Neural cell (in vitro differentiated cells): ENCODE data around the gene OTOF. TPM values are rescaled to one million over a fixed set of nuclear protein-coding genes. Genes with fewer than 3 reads are reported as not detected.

Experiments
- H2AFZ ChIP-seq: fragments of 200-600, 300-800 bp; sonication (generic), shearing (Covaris generic); 2 replicates; pipeline ENCODE4 v1.6.0; 2014; ENCODE audit warnings: low read depth, mild to moderate bottlenecking, antibody characterized with exemption, low read length, moderate library complexity
- H3F3A ChIP-seq: fragments of 200-600 bp; shearing (Covaris generic); 2 replicates; pipeline ENCODE4 v1.6.1; 2016; ENCODE audit warnings: mild to moderate bottlenecking, moderate library complexity, mixed read lengths, antibody characterized with exemption, low read length; ENCODE audit not compliant: insufficient read depth, poor library complexity, severe bottlenecking
- H3K27ac ChIP-seq: fragments of 200-600, 300-800 bp; sonication (generic), shearing (Covaris generic); 2 replicates; pipeline ENCODE4 v1.5.1; 2014; ENCODE audit warnings: mild to moderate bottlenecking, low read length, moderate library complexity
- H3K27me3 ChIP-seq: fragments of 300-800, 200-600 bp; sonication (generic), shearing (Covaris generic); 2 replicates; pipeline ENCODE4 v1.6.0; 2014; ENCODE audit warnings: mild to moderate bottlenecking, low read depth, low read length, moderate library complexity; ENCODE audit not compliant: insufficient read depth
- H3K36me3 ChIP-seq: fragments of 300-800, 200-600 bp; sonication (generic), shearing (Covaris generic); 2 replicates; pipeline ENCODE4 v1.5.1; 2014; ENCODE audit warnings: mild to moderate bottlenecking, antibody characterized with exemption, low read length, moderate library complexity; ENCODE audit not compliant: insufficient read depth
- H3K4me2 ChIP-seq: fragments of 300-800, 200-600 bp; sonication (generic), shearing (Covaris generic); 2 replicates; pipeline ENCODE4 v1.6.0; 2014; ENCODE audit warnings: mild to moderate bottlenecking, low read length
- H3K4me3 ChIP-seq: fragments of 300-800, 200-600 bp; sonication (generic), shearing (Covaris generic); 2 replicates; pipeline ENCODE4 v1.5.1; 2014; ENCODE audit warnings: mild to moderate bottlenecking, low read length, moderate library complexity
- H3K79me2 ChIP-seq: fragments of 200-600 bp; shearing (Covaris generic); replicated peaks from 2 replicates; pipeline ENCODE4 v1.6.0; 2014; ENCODE audit warnings: mild to moderate bottlenecking, low read length, moderate library complexity; ENCODE audit not compliant: insufficient read depth
- H3K9ac ChIP-seq: fragments of 300-800, 200-600 bp; sonication (generic), shearing (Covaris generic); 2 replicates; pipeline ENCODE4 v1.6.1; 2016; ENCODE audit warnings: mild to moderate bottlenecking, low read length, mixed read lengths
- H3K9me2 ChIP-seq: fragments of 200-600 bp; shearing (Covaris generic); 2 replicates; pipeline ENCODE4 v1.6.1; 2016; ENCODE audit warnings: mild to moderate bottlenecking, low read length, mixed read lengths; ENCODE audit not compliant: insufficient read depth
- H3K9me3 ChIP-seq: fragments of 200-600, 300-800 bp; sonication (generic), shearing (Covaris generic); 2 replicates; pipeline ENCODE4 v1.6.1; 2016; ENCODE audit warnings: mild to moderate bottlenecking, mixed run types, low read length, moderate library complexity, mixed read lengths
- H4K20me1 ChIP-seq: fragments of 200-600 bp; shearing (Covaris generic); 2 replicates; pipeline ENCODE4 v1.6.1; 2016; ENCODE audit warnings: mild to moderate bottlenecking, mixed run types; ENCODE audit not compliant: insufficient read depth
- EP300 ChIP-seq: fragments of 450-650 bp; conservative IDR thresholded peaks from 2 replicates; pipeline ENCODE4 v1.6.1; 2014; ENCODE audit warnings: antibody characterized with exemption, mild to moderate bottlenecking, moderate library complexity; ENCODE audit not compliant: poor library complexity, severe bottlenecking
- EZH2 ChIP-seq: fragments of 200-600, 300-800 bp; shearing (Covaris generic), sonication (generic); IDR thresholded peaks from 2 replicates; pipeline ENCODE4 v1.6.1; 2014; ENCODE audit warnings: antibody characterized with exemption, low read length, borderline replicate concordance, mild to moderate bottlenecking; ENCODE audit not compliant: insufficient read depth, poor library complexity, severe bottlenecking
- MXI1 ChIP-seq: fragments of 450-650 bp; conservative IDR thresholded peaks from 2 replicates; pipeline ENCODE4 v1.6.1; 2014; ENCODE audit warnings: antibody characterized with exemption, mild to moderate bottlenecking; ENCODE audit not compliant: poor library complexity, severe bottlenecking
- POLR2AphosphoS5 ChIP-seq: IDR thresholded peaks from 2 replicates; pipeline ENCODE4 v1.6.1; 2012
- RAD21 ChIP-seq: fragments of 450-650 bp; conservative IDR thresholded peaks from 2 replicates; pipeline ENCODE4 v1.6.1; 2014; ENCODE audit warnings: antibody characterized with exemption, mild to moderate bottlenecking, moderate library complexity
- SMC3 ChIP-seq: fragments of 450-650 bp; conservative IDR thresholded peaks from 2 replicates; pipeline ENCODE4 v1.6.1; 2014; ENCODE audit warnings: antibody characterized with exemption, mild to moderate bottlenecking, moderate library complexity; ENCODE audit not compliant: poor library complexity
- TAF1 ChIP-seq: IDR thresholded peaks from 2 replicates; pipeline ENCODE4 v1.6.1; 2012; ENCODE audit warnings: low read depth
- polyA plus RNA-seq: library from polyadenylated mRNA; depleted of rRNA; stranded (reverse); fragments of >200 nt; gene quantifications from 2 replicates; pipeline ENCODE4 v1.2.3, GENCODE V29; 2014
- TF ChIP-seq, protein P1 (sequence below): fragments of 450-650 bp; IDR thresholded peaks from 2 replicates; pipeline ENCODE4 v1.5.1; 2014; ENCODE audit warnings: antibody characterized with exemption, mild to moderate bottlenecking, moderate library complexity; ENCODE audit not compliant: poor library complexity, severe bottlenecking
- TF ChIP-seq, protein P2 (sequence below): IDR thresholded peaks from 2 replicates; pipeline ENCODE4 v1.6.1; 2012; ENCODE audit warnings: borderline replicate concordance

The OTOF gene
- polyA plus RNA-seq, 1 donor from 2014 or later = not detected

DNA sequence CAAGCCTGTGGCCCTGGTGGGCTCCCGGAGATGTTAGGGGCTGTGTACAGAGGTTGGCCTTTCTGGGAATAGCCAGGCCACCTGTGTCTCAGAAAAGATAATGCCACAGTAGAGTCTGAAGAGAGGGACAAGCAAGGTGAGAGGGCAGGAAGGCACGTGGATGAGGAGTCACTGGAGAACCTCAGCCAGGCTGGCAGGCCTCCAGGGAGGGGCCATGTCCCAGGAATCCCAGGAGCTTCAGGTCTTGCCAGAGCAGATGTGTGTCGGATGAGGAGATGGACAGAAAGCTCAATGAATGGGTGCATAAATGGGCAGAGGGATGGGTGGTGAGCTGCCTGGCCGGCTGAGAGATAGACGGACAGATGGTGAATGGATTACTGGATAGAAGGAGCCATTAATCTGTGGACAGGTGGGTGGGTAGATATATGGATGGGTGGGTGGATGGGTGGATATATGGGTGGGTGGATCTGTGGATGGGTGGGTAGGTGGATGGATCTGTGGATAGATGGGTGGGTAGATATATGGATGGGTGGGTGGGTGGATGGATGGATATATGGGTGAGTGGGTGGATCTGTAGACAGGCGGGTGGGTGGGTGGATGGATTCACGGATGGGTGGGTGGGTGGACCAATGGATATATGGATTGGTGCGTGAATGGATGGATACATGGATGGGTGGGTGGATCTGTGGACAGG, 7.9 kb upstream of the OTOF start:
- H3K79me2 ChIP-seq = no peaks in the 10 kb centered on the region
- no peaks in the 10 kb centered on the region for H3K9me2 ChIP-seq
- TF ChIP-seq, protein P1, sequence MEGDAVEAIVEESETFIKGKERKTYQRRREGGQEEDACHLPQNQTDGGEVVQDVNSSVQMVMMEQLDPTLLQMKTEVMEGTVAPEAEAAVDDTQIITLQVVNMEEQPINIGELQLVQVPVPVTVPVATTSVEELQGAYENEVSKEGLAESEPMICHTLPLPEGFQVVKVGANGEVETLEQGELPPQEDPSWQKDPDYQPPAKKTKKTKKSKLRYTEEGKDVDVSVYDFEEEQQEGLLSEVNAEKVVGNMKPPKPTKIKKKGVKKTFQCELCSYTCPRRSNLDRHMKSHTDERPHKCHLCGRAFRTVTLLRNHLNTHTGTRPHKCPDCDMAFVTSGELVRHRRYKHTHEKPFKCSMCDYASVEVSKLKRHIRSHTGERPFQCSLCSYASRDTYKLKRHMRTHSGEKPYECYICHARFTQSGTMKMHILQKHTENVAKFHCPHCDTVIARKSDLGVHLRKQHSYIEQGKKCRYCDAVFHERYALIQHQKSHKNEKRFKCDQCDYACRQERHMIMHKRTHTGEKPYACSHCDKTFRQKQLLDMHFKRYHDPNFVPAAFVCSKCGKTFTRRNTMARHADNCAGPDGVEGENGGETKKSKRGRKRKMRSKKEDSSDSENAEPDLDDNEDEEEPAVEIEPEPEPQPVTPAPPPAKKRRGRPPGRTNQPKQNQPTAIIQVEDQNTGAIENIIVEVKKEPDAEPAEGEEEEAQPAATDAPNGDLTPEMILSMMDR = no peak
- no peak for TF ChIP-seq RAD21
- TF ChIP-seq TAF1 = no peak
- TF ChIP-seq EP300 = no peak
- no peak for TF ChIP-seq EZH2
- TF ChIP-seq MXI1 = no peak
- TF ChIP-seq POLR2AphosphoS5 = no peak
- TF ChIP-seq SMC3 = no peak
- TF ChIP-seq, protein P2, sequence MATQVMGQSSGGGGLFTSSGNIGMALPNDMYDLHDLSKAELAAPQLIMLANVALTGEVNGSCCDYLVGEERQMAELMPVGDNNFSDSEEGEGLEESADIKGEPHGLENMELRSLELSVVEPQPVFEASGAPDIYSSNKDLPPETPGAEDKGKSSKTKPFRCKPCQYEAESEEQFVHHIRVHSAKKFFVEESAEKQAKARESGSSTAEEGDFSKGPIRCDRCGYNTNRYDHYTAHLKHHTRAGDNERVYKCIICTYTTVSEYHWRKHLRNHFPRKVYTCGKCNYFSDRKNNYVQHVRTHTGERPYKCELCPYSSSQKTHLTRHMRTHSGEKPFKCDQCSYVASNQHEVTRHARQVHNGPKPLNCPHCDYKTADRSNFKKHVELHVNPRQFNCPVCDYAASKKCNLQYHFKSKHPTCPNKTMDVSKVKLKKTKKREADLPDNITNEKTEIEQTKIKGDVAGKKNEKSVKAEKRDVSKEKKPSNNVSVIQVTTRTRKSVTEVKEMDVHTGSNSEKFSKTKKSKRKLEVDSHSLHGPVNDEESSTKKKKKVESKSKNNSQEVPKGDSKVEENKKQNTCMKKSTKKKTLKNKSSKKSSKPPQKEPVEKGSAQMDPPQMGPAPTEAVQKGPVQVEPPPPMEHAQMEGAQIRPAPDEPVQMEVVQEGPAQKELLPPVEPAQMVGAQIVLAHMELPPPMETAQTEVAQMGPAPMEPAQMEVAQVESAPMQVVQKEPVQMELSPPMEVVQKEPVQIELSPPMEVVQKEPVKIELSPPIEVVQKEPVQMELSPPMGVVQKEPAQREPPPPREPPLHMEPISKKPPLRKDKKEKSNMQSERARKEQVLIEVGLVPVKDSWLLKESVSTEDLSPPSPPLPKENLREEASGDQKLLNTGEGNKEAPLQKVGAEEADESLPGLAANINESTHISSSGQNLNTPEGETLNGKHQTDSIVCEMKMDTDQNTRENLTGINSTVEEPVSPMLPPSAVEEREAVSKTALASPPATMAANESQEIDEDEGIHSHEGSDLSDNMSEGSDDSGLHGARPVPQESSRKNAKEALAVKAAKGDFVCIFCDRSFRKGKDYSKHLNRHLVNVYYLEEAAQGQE = no peak
- no peak overlapping the region for H3K4me2 ChIP-seq
- H3F3A ChIP-seq = no peaks in the 10 kb centered on the region
- no peaks in the 10 kb centered on the region for H4K20me1 ChIP-seq
- no peak overlapping the region for H2AFZ ChIP-seq
- no peak overlapping the region for H3K27ac ChIP-seq
- H3K9me3 ChIP-seq = no peaks in the 10 kb centered on the region
- no peak overlapping the region for H3K9ac ChIP-seq
- H3K36me3 ChIP-seq = no peaks in the 10 kb centered on the region
- H3K27me3 ChIP-seq = no peaks in the 10 kb centered on the region
- H3K4me3 ChIP-seq = no peak overlapping the region

DNA sequence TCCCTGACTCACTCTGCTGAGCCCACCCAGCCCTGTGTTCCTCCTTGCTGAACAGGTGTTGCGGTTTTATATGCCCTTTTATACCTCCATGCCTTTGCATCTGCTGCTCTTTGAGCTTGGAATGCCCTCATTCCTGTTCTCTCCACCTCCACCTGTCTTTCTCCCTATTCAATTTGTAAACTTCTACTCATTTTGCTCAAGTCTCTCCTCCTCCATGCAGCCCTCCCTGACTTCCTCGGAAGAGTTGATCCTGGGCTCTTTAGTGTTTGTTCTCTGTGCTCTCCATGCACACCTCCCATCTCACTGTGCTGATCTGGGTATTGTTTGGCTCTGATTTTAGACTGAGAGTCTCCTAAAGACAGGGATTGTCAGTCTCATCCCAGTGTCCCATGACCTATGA, 7.2 kb upstream of the OTOF start:
- no peak overlapping the region for H3K4me3 ChIP-seq
- no peaks in the 10 kb centered on the region for H3K79me2 ChIP-seq
- TF ChIP-seq SMC3 = no peak
- no peak for TF ChIP-seq TAF1
- TF ChIP-seq MXI1 = no peak
- TF ChIP-seq, protein P1 = no peak
- TF ChIP-seq, protein P2 = no peak
- TF ChIP-seq POLR2AphosphoS5 = no peak
- no peak for TF ChIP-seq RAD21
- no peak for TF ChIP-seq EZH2
- no peak for TF ChIP-seq EP300

More for the DNA sequence above, 7.2 kb upstream of the OTOF start:
- Histone ChIP-seq H3K9me3 (no peaks in the 10 kb centered on the region), H3K27ac (no peak overlapping the region), H4K20me1 (no peaks in the 10 kb centered on the region), H3K4me2 (no peak overlapping the region), H3K9ac (no peak overlapping the region), H3F3A (no peaks in the 10 kb centered on the region), H3K9me2 (no peaks in the 10 kb centered on the region), H3K27me3 (no peaks in the 10 kb centered on the region), H3K36me3 (no peaks in the 10 kb centered on the region), H2AFZ (no peak overlapping the region)
